Cardiac muscle cell (in vitro differentiated cells and primary cell): ENCODE measurements around the gene POLR2L. TPM values are rescaled to one million over a fixed set of nuclear protein-coding genes. Genes with fewer than 3 reads are reported as not detected.
A peak's percentile ranks its signal among the peaks of the same experiment; 100 is the strongest.

Experiments used
- DNase-seq, 2 donors: peaks; one replicate each; pipeline versions ENCODE4 v3.0.0 to v3.0.0-alpha.2; 2010 to 2017; ENCODE audit warnings: low read depth in 1 of 2, low spot score in 1 of 2
- H3K27ac ChIP-seq: fragments of 200-600 bp; sonication (generic); 2 replicates; pipeline ENCODE4 v1.5.1; 2016
- H3K27me3 ChIP-seq: fragments of 200-600 bp; sonication (generic); 2 replicates; pipeline ENCODE4 v1.6.0; 2016; ENCODE audit warnings: control low read depth
- H3K36me3 ChIP-seq: fragments of 200-600 bp; sonication (generic); 2 replicates; pipeline ENCODE4 v1.5.1; 2016; ENCODE audit warnings: control low read depth
- H3K4me1 ChIP-seq: fragments of 200-600 bp; sonication (generic); 2 replicates; pipeline ENCODE4 v1.8.1; 2017; ENCODE audit warnings: low read depth, mild to moderate bottlenecking, mixed run types
- H3K4me3 ChIP-seq: fragments of 200-600 bp; sonication (generic); 2 replicates; pipeline ENCODE4 v1.5.1; 2016; ENCODE audit warnings: mild to moderate bottlenecking
- H3K9me3 ChIP-seq: fragments of 200-600 bp; sonication (generic); 2 replicates; pipeline ENCODE4 v1.5.1; 2017; ENCODE audit warnings: low read depth, mild to moderate bottlenecking, control low read depth
- polyA plus RNA-seq: library from polyadenylated mRNA; unstranded; fragments of >200 nt; fragmentation: Nextera tagmentation; extraction: Ambion mirVana; gene quantifications from 2 replicates; pipeline ENCODE4 v1.2.1, GENCODE V29; 2016
- total RNA-seq: library from RNA; depleted of rRNA; stranded (reverse); fragments of >200 nt; gene quantifications from 2 replicates; pipeline ENCODE4 v1.2.3, GENCODE V29; 2016
- TF ChIP-seq, protein P1 (sequence below): IDR thresholded peaks from 2 replicates; pipeline ENCODE4 v1.5.1; 2012; ENCODE audit warnings: low read depth, mild to moderate bottlenecking, low read length

POLR2L gene
- total and polyA plus RNA-seq, 2 experiments from 2014 or later, result 67.3 to 482 TPM

DNA sequence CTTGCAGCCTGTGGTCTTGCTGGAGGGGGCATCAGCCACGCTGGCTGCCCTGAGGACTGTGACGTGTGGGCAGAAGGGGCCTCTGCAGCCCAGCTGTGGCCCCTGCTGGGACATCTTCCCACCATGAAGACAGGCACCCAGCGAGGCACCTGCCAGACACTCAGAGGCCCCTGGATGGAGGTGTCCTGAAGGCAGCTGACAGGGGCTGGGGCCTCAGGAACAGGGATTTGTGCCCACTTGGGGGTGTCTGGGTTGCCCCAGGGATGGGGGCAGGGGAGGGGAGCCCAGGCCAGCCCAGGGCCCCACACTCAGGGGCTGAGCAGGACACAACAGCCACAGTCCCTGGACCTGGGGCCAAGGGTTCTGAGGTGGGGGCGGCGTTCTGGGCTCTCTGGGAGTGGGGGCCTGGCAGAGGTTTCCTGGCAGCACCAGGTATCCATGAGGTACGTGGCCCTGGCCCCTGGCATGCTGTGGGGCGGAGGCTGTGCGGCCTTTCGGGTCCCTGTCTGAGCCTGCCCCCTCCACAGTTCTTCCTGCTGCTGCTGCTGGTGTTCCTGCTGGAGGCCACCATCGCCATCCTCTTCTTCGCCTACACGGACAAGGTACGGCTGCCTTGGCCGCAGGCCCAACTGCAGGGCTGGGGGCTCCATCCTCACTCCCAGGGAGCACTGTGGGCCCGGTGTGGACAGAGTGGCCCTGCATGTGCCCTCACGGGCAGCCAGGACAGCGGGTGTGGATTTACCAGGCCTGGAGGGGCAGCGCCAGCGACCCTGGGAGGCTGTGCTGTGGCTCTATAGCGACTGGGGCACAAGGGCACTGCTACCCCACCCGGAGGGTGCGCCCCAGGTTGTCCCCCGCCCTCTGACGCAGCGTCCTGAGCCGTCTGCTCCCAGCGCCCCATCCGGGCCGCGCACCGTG lies 21.8 kb upstream of the POLR2L start:
- no peak overlapping the region for H3K27ac ChIP-seq
- DNase-seq, result no peak
- peaks cover 3% of the 10 kb centered on the region for H3K36me3 ChIP-seq
- no peaks in the 10 kb centered on the region for H3K9me3 ChIP-seq
- H3K4me3 ChIP-seq, result no peak overlapping the region
- TF ChIP-seq, protein P1, sequence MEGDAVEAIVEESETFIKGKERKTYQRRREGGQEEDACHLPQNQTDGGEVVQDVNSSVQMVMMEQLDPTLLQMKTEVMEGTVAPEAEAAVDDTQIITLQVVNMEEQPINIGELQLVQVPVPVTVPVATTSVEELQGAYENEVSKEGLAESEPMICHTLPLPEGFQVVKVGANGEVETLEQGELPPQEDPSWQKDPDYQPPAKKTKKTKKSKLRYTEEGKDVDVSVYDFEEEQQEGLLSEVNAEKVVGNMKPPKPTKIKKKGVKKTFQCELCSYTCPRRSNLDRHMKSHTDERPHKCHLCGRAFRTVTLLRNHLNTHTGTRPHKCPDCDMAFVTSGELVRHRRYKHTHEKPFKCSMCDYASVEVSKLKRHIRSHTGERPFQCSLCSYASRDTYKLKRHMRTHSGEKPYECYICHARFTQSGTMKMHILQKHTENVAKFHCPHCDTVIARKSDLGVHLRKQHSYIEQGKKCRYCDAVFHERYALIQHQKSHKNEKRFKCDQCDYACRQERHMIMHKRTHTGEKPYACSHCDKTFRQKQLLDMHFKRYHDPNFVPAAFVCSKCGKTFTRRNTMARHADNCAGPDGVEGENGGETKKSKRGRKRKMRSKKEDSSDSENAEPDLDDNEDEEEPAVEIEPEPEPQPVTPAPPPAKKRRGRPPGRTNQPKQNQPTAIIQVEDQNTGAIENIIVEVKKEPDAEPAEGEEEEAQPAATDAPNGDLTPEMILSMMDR, result no peak
- H3K4me1 ChIP-seq, result peaks cover 6% of the 10 kb centered on the region
- no peaks in the 10 kb centered on the region for H3K27me3 ChIP-seq

DNA sequence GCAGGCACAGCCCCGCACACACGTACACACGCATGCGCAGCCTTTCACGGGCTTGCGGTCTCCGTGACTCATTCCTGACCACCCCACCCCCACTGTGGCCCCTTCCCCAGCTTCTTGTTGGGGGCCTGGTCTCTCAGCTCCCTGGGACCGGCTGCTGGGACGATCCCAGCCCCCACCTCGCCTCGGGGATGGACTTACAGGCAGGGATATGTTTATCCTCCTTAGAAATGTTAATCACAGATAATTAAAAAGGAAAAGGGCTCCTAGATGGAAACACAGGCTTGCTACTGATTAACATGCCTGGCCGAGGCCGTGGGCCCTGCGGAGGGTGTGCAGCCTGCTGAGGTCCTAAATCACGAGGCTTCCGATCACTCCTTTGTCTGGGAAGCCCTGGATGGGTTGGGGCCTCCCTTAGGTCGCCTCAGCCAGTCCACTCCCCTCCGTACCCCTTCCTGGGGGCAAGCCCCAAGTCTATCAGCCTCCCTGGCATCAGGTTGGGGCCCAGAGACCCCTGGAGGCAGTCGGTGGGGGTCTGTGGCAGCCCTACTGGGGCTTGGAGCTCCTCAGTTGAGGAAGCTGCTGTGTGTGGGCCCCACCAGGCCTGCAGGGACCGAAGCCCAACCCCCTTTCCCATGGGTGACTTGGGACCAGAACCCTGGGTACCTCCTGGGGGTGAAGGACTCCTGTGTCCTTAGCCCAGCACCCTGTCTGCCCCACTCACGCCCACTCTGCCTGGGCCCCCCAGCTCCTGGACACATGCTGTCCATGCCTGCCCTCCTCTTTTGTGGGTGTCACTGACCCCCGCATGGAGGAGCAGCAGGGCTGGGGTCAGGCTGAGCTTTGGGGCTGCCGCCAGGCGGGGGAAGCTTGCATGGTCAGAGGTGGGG lies 20.9 kb upstream of the POLR2L start:
- DNase-seq, result no peak
- H3K9me3 ChIP-seq, result no peaks in the 10 kb centered on the region
- no peak overlapping the region for H3K4me3 ChIP-seq
- H3K27ac ChIP-seq, result peak overlapping the region; percentile 39
- TF ChIP-seq, protein P1, result no peak
- H3K27me3 ChIP-seq, result no peaks in the 10 kb centered on the region
- H3K36me3 ChIP-seq, result peaks cover 3% of the 10 kb centered on the region
- H3K4me1 ChIP-seq, result peaks cover 6% of the 10 kb centered on the region

DNA sequence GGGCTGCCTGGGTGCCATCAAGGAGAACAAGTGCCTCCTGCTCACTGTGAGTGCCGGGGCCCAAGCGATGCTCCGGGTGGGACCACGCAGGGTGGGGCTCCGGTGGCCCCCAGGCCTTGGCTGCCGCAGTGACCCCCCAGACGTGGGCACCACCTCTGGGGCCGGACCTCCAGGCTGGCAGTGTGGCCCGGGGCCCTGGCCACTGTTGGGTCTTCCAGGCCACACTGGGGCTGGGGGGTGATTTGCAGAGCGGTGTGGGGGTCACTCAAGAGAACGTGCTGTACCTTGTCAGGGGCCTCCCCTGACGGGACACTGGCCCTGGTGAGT lies 20.3 kb upstream of the POLR2L start:
- no peak for DNase-seq
- Histone ChIP-seq H3K27ac (peak overlapping the region; percentile 39), H3K4me3 (no peak overlapping the region), H3K27me3 (no peaks in the 10 kb centered on the region), H3K9me3 (no peaks in the 10 kb centered on the region), H3K36me3 (peaks cover 3% of the 10 kb centered on the region), H3K4me1 (peaks cover 6% of the 10 kb centered on the region)
- TF ChIP-seq, protein P1, result no peak

DNA sequence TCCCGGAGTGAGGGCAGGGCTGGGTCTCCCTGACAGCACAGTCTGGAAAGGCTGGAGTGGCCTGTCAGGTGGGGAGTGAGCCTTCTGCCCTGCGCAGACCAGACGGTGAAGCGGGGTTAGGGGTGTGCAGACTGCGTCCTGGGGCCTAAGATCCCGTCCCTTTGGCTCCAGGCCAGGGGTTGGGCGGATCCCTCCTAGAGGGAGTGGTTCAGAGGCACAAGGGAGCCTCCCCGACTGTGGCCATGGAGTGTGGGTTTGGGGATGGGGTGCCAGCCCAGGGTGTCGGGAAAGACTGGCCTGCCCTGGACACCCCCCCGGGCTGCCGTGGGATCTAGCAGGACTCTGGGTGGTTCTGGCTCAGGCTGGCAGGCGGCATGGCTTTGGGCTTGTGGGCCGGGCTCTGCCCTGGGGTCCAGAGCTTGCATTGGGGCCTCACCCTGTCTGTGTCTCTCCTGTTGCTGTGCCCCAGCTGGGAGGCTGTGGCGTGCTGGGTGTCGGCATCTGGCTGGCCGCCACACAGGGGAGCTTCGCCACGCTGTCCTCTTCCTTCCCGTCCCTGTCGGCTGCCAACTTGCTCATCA lies 19.8 kb upstream of the POLR2L start:
- H3K4me3 ChIP-seq, result no peak overlapping the region

DNA sequence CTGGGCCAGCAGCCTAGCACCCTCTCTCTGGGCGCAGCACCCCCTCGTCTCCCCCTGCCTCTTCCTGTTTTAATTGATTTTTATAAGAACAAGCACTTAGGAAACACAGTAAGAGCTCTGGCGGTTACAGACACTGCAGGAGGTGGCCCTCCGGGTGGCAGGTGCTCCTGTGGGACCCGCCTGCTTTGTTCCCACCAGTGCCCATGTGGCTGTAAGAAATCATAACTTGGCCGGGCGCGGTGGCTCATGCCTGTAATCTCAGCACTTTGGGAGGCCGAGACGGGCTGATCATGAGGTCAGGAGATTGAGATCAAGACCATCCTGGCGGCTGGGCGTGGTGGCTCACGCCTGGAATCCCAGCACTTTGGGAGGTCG lies 18.8 kb upstream of the POLR2L start:
- no peak for DNase-seq
- TF ChIP-seq, protein P1, result no peak
- Histone ChIP-seq H3K4me1 (peaks cover 6% of the 10 kb centered on the region), H3K9me3 (no peaks in the 10 kb centered on the region), H3K27me3 (no peaks in the 10 kb centered on the region), H3K36me3 (no peaks in the 10 kb centered on the region), H3K4me3 (no peak overlapping the region), H3K27ac (no peak overlapping the region)

More for the DNA sequence above, 19.8 kb upstream of the POLR2L start:
- Histone ChIP-seq H3K27ac (no peak overlapping the region), H3K27me3 (no peaks in the 10 kb centered on the region), H3K36me3 (peaks cover 3% of the 10 kb centered on the region), H3K9me3 (no peaks in the 10 kb centered on the region), H3K4me1 (peaks cover 6% of the 10 kb centered on the region)
- no peak for DNase-seq
- TF ChIP-seq, protein P1, result no peak
